Endodermal cell (in vitro differentiated cells): ENCODE measurements around the gene SLC19A1. TPM values are rescaled to one million over a fixed set of nuclear protein-coding genes. Genes with fewer than 3 reads are reported as not detected.

ENCODE experiments used
- DNase-seq: peaks from one replicate; pipeline ENCODE4 v3.0.0-alpha.2; 2017
- H3K27ac ChIP-seq: 2 replicates; pipeline ENCODE4 v1.5.1; 2013; ENCODE audit warnings: mild to moderate bottlenecking, low read depth, low read length, moderate library complexity
- H3K27me3 ChIP-seq: 2 replicates; pipeline ENCODE4 v1.6.1; 2013; ENCODE audit warnings: mild to moderate bottlenecking, low read length, moderate library complexity; ENCODE audit not compliant: insufficient read depth, control insufficient read depth, poor library complexity, severe bottlenecking
- H3K36me3 ChIP-seq: 2 replicates; pipeline ENCODE4 v1.7.0; 2013; ENCODE audit warnings: mild to moderate bottlenecking, low read length, moderate library complexity; ENCODE audit not compliant: control insufficient read depth, insufficient read depth
- H3K4me1 ChIP-seq: one replicate; pipeline ENCODE4 v1.7.0; 2013; ENCODE audit warnings: low read length; ENCODE audit not compliant: control insufficient read depth, insufficient read depth
- H3K4me3 ChIP-seq: 2 replicates; pipeline ENCODE4 v1.5.1; 2013; ENCODE audit warnings: mild to moderate bottlenecking, low read length, moderate library complexity
- H3K9ac ChIP-seq: 2 replicates; pipeline ENCODE4 v1.6.1; 2013; ENCODE audit warnings: mild to moderate bottlenecking, low read length, moderate library complexity; ENCODE audit not compliant: poor library complexity, severe bottlenecking; ENCODE audit errors: extremely low read depth
- H3K9me3 ChIP-seq: 2 replicates; pipeline ENCODE4 v1.6.1; 2013; ENCODE audit warnings: mild to moderate bottlenecking, low read length, moderate library complexity; ENCODE audit not compliant: control insufficient read depth
- H3K27ac Mint-ChIP-seq: 2 replicates; pipeline ENCODE4 v1.8.0; 2020; ENCODE audit warnings: mixed read lengths
- H3K27me3 Mint-ChIP-seq: 2 replicates; pipeline ENCODE4 v1.8.0; 2021; ENCODE audit warnings: mild to moderate bottlenecking, mixed read lengths; ENCODE audit not compliant: insufficient read depth
- H3K36me3 Mint-ChIP-seq: 2 replicates; pipeline ENCODE4 v1.8.0; 2020; ENCODE audit warnings: low read depth, mixed read lengths
- H3K4me1 Mint-ChIP-seq: 2 replicates; pipeline ENCODE4 v1.8.0; 2020; ENCODE audit warnings: mixed read lengths
- H3K4me3 Mint-ChIP-seq: 2 replicates; pipeline ENCODE4 v1.8.0; 2020; ENCODE audit warnings: mild to moderate bottlenecking, moderate library complexity, mixed read lengths
- H3K9me3 Mint-ChIP-seq: 2 replicates; pipeline ENCODE4 v1.8.0; 2020; ENCODE audit warnings: mild to moderate bottlenecking, mixed read lengths
- CTCF ChIP-seq: fragments of 200-600 bp; sonication (generic); conservative IDR thresholded peaks from 2 replicates; pipeline ENCODE4 v1.5.0; 2021; ENCODE audit warnings: antibody characterized with exemption, mild to moderate bottlenecking
- WGBS, 2 experiments: methylation state at CpG; one replicate each; pipeline versions ENCODE4 v1.1.5 to v1.1.7; 2013; ENCODE audit warnings: missing lambda C conversion rate in 2 of 2, mixed read lengths in 1 of 2; ENCODE audit not compliant: insufficient coverage in 1 of 2, insufficient read length in 1 of 2; 5-methylcytosine and 5-hydroxymethylcytosine counted together
- total RNA-seq, 2 donors: library from RNA; stranded (reverse); fragmentation: NEBNext Ultra II Directional in 1 of 2; extraction: Animal tissue kit (Norgen Biotek cat#: 25700) in 1 of 2; gene quantifications; 2 replicates in 1 of 2; 3 replicates in 1 of 2; pipeline ENCODE4 v1.2.1, GENCODE V29; 2021

The SLC19A1 gene
- total RNA-seq, 2 donors from 2014 or later: 28.8 to 29.4 TPM

- DNase-seq: peak; percentile 38
- H3K9ac ChIP-seq: no peak overlapping the region
- no peaks in the 10 kb centered on the region for H3K4me1 ChIP-seq
- no peaks in the 10 kb centered on the region for H3K27me3 Mint-ChIP-seq
- no peaks in the 10 kb centered on the region for H3K9me3 Mint-ChIP-seq
- H3K4me1 Mint-ChIP-seq: no peaks in the 10 kb centered on the region
- H3K36me3 ChIP-seq: peaks cover 51% of the 10 kb centered on the region
- WGBS, 2 experiments: 92 to 94% methylated on average over 18 to 39 of the region's 39 CpGs
- H3K4me3 Mint-ChIP-seq: no peak overlapping the region
- H3K27ac ChIP-seq: no peak overlapping the region
- no peak overlapping the region for H3K4me3 ChIP-seq
- H3K36me3 Mint-ChIP-seq: peaks cover 52% of the 10 kb centered on the region
- TF ChIP-seq CTCF: no peak
- no peaks in the 10 kb centered on the region for H3K27me3 ChIP-seq
- no peak overlapping the region for H3K27ac Mint-ChIP-seq
- no peaks in the 10 kb centered on the region for H3K9me3 ChIP-seq
Measured at GRCh38 chr21:45497846-45498645, 44.2 kb downstream of the SLC19A1 start.

GRCh38 chr21:45496968-45497845 lies 45.0 kb downstream of the SLC19A1 start:
- 95 to 98% methylated on average over 14 to 22 of the region's 22 CpGs for WGBS, 2 experiments
- H3K4me1 ChIP-seq: no peaks in the 10 kb centered on the region
- no peaks in the 10 kb centered on the region for H3K9me3 ChIP-seq
- Mint-ChIP-seq H3K9me3 (no peaks in the 10 kb centered on the region), H3K36me3 (peaks cover 45% of the 10 kb centered on the region), H3K4me1 (no peaks in the 10 kb centered on the region), H3K27me3 (no peaks in the 10 kb centered on the region), H3K4me3 (no peak overlapping the region), H3K27ac (no peak overlapping the region)
- no peak overlapping the region for H3K4me3 ChIP-seq
- H3K27ac ChIP-seq: no peak overlapping the region
- no peaks in the 10 kb centered on the region for H3K27me3 ChIP-seq
- no peak overlapping the region for H3K9ac ChIP-seq
- peaks cover 46% of the 10 kb centered on the region for H3K36me3 ChIP-seq
- peak; percentile 40 for DNase-seq
- no peak for TF ChIP-seq CTCF

- DNase-seq: no peak
Measured at GRCh38 chr21:45496151-45496967, 45.9 kb downstream of the SLC19A1 start.

More at GRCh38 chr21:45496151-45496967, 45.9 kb downstream of the SLC19A1 start:
- no peak for TF ChIP-seq CTCF
- Histone ChIP-seq H3K27ac (no peak overlapping the region), H3K9me3 (no peaks in the 10 kb centered on the region), H3K36me3 (peaks cover 51% of the 10 kb centered on the region), H3K4me3 (no peak overlapping the region), H3K4me1 (no peaks in the 10 kb centered on the region), H3K27me3 (no peaks in the 10 kb centered on the region), H3K9ac (no peak overlapping the region)
- no peaks in the 10 kb centered on the region for H3K9me3 Mint-ChIP-seq
- no peaks in the 10 kb centered on the region for H3K4me1 Mint-ChIP-seq
- no peak overlapping the region for H3K4me3 Mint-ChIP-seq
- H3K27ac Mint-ChIP-seq: no peak overlapping the region
- H3K36me3 Mint-ChIP-seq: peaks cover 52% of the 10 kb centered on the region
- 91 to 98% methylated on average over 15 to 18 of the region's 18 CpGs for WGBS, 2 experiments
- H3K27me3 Mint-ChIP-seq: no peaks in the 10 kb centered on the region
